Raji (cell line): ENCODE data around the gene MICU1.

Experiments
- POLR2A ChIP-seq: IDR thresholded peaks from 2 replicates; pipeline ENCODE4 v1.6.1; 2011; ENCODE audit warnings: low read depth, low read length, control low read depth; ENCODE audit not compliant: insufficient read depth

Gene MICU1

GRCh38 chr10:72503694-72504438 lies 122.0 kb downstream of the MICU1 start:
- TF ChIP-seq POLR2A, result no peak

DNA sequence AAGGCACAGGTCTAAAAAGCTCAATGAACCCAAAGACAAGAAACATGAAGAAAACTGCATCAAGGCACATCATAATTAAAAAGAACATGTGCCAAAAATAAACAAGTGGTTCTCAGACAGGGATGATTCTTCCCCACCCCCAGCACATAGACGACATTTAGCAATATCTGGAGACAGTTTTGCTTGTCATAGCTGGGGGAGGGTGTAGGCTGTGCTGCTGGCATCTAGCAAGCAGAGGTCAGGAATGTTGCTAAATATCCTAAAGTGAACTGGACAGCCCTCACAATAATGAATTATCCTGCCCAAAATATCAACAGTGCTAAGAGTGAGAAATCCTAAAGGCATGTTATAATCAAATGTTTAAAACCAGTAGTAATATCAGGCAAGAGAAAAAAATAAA lies 122.6 kb downstream of the MICU1 start:
- no peak for TF ChIP-seq POLR2A

- no peak for TF ChIP-seq POLR2A
Observed at GRCh38 chr10:72502581-72502980, 123.3 kb downstream of the MICU1 start.

GRCh38 chr10:72499701-72500100 lies 126.2 kb downstream of the MICU1 start:
- TF ChIP-seq POLR2A, result no peak

DNA sequence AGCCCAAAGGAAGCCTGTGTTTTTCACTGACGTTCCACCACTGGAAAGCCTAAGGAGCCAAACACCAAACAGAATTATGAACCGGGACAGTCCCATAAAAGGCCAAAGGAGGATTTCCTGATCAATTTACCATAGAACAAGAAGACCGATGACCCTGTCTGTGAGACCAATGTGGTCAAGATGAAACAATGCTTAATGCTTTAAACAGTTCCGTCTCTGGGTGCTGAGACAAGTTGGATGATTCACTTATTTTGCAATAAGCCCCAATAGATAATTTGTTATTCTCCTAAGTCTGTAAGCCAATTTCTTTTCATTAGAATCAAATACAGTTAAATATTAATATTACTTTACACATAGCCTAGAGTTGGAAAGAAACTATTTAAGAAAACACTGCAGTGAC lies 134.9 kb downstream of the MICU1 start:
- no peak for TF ChIP-seq POLR2A

DNA sequence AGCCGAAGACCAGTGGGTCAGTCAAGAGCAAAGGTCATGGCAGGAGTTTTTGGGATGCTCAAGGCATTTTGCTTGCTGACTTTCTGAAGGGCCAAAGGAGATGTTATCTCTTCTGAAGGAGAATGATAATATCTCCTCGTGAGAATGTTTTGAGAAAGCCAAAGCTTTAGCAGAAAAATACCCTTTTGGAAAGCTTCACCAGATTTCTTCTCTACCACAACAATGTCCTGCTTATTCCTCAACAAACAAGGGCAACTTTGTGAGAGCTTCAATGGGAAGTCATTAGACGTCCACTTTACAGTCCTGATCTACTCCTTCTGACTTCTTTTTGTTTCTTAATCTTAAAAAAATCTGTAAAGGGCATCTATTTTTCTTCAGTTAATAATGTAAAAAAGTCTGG lies 138.4 kb downstream of the MICU1 start:
- TF ChIP-seq POLR2A, result no peak

- TF ChIP-seq POLR2A, result no peak
Observed at GRCh38 chr10:72487116-72487515, 138.8 kb downstream of the MICU1 start.

GRCh38 chr10:72485701-72486100 lies 140.2 kb downstream of the MICU1 start:
- TF ChIP-seq POLR2A, result no peak

GRCh38 chr10:72484521-72484920 lies 141.4 kb downstream of the MICU1 start:
- no peak for TF ChIP-seq POLR2A

DNA sequence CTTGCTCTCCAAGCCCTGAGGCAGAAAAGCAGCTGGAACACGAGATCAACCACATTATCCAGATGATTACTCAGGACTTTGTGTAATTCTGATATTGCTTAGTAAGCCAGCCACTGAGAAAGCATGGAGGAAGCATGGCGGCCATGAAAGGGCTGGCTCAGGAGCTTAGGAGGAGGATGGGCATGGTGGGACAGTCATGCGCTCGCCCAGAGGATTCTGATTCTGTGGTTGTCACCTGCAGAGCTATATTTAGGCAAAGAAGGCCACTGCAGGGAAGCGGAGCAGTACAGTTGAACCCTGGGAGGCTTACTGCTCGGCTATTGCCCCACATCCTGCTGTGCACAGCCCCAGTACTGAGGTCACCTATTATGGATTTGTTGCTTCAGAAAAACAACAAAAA lies 142.4 kb downstream of the MICU1 start:
- no peak for TF ChIP-seq POLR2A

- TF ChIP-seq POLR2A, result no peak
Observed at GRCh38 chr10:72480861-72481260, 145.0 kb downstream of the MICU1 start.

GRCh38 chr10:72477463-72477862 lies 148.4 kb downstream of the MICU1 start:
- TF ChIP-seq POLR2A, result no peak

DNA sequence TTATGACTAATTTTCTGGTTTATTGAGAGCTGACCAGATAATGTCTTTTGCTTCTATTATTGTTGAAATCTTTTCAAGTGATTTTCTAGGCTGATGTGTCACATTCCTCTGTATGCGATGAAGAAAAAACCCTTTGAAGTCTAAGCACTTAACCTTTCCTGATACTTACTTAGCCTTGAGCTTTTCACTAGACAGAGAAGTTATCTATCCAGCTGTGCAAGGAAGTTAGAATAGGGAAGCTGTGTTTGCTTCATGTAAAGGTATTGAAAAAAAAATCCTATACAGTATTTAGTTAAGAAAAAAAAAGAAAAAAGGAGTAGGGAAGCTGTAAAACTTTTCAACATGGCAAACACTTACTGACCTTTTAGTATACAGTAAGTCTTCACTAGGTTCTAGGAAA lies 153.6 kb downstream of the MICU1 start:
- no peak for TF ChIP-seq POLR2A

DNA sequence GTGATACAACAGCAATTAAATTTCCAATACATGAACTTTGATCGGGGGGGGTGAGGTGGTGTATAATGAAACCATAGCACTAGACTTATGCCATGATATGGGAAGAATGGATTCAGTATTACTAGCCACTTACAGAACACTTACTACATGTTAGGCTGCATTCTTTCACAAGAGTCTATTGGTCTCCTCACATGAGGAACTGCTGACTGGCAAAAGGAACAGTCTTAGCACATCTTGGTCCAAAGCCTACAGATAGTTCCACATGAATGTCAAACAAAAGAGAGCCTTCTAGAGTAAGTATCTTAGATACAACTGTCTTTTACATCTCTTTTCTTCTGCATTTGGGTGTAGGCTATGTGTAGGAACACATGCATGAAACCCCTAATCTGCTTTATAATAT lies 155.2 kb downstream of the MICU1 start:
- TF ChIP-seq POLR2A, result no peak

- TF ChIP-seq POLR2A, result no peak
Observed at GRCh38 chr10:72466018-72466417, 159.9 kb downstream of the MICU1 start.

GRCh38 chr10:72464438-72464837 lies 161.4 kb downstream of the MICU1 start:
- TF ChIP-seq POLR2A, result no peak

GRCh38 chr10:72462261-72462660 lies 163.6 kb downstream of the MICU1 start:
- no peak for TF ChIP-seq POLR2A
